NCI-H1048 (cell line): Measurements from ENCODE around the gene CHRNG.
"Not testable (repeated sequence)": the region's sequence is repeated elsewhere in the genome, so short reads cannot be mapped to it uniquely, and the experiment has no call there.

Experiments
- DNase-seq: peaks from one replicate; lab custom pipeline; 2025; lab: John Stamatoyannopoulos, UW

Gene CHRNG

DNA sequence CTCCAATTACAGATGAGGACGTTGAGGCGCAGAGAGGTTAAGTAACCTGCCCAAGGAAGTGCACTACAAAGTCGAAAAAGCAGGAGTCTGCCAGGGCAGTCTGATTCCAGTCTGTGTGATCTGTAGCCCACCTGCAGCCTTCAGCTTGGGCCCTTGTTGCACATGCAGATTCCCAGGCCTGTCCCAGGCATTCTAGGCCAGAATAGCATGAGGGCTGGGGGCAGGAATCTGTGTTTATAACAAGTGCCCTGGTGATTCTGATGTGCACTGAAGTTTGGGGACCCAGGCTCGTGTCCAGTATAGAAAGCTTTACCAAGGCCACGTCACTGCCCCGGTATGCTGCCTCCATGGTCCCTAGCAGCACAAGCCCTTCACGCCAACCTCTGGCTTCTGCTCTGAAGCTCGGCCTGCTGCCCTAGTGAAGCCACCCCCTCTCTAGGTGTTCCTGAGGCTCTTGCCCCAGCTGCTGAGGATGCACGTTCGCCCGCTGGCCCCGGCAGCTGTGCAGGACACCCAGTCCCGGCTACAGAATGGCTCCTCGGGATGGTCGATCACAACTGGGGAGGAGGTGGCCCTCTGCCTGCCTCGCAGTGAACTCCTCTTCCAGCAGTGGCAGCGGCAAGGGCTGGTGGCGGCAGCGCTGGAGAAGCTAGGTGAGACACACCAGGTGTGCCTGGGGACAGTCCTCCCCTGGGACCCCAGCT is 4.6 kb downstream of the CHRNG start:
- no peak for DNase-seq

DNA sequence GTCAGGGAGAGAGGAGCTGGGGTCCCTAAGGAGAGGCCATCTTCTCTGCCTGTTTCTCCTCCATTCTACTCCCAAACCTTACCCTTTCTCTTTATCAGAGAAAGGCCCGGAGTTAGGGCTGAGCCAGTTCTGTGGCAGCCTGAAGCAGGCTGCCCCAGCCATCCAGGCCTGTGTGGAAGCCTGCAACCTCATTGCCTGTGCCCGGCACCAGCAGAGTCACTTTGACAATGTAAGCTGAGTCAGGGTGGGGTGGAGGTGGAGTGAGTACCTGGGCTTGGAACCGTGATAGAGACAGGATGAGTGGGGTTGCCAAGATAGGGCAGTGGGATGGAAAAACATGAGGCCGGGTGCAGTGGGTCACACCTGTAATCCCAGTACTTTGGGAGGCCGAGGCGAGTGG is 5.2 kb downstream of the CHRNG start:
- DNase-seq = no peak

DNA sequence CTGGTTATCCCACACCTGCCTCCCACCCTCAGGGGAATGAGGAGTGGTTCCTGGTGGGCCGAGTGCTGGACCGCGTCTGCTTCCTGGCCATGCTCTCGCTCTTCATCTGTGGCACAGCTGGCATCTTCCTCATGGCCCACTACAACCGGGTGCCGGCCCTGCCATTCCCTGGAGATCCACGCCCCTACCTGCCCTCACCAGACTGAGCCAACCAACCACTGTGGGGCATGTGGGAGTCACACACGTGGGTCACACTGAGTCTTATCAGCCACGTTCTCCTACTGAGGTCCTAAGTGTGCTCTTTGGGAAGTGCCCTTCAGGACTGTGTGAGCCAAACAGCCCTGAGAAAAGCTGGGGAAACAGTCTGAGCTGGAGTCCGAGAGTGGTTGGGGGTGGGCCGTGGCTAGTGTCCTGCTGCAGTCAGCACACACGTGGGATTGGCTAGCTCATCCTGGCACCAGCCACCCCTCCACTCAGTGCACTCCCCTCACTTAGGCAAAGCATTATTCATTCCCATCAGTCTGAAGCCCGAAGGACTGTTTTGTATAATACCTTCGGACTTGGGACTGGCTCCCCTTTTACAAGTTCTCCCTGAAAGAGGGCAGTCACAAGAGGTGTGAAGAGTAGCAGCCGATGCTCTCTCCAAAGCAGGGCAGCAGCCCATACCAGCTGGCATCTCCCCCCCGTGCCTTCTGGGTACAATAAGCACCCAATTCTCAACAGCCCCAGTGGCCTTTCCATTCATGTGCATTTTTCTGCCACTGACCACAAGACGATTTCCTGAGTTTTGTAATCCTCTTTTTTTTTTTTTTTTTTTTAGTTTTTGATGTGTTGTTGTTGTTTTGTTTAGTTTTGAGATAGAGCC is 6.3 kb downstream of the CHRNG start:
- no peak for DNase-seq

- DNase-seq = no peak
Measured at GRCh38 chr2:232547991-232548390, 8.5 kb downstream of the CHRNG start.

- DNase-seq = no peak
Measured at GRCh38 chr2:232549655-232550353, 10.3 kb downstream of the CHRNG start.

GRCh38 chr2:232550354-232551249 is 11.1 kb downstream of the CHRNG start, which contains the start of the genes EIF4E2 and TIGD1:
TSS of gene EIF4E2 (plus strand) at chr2:232550689. CDS start at chr2:232550725, 36 bp downstream.
TSS of gene TIGD1 (minus strand) at chr2:232550557. CDS start at chr2:232549882, 675 bp downstream.
- DNase-seq = peak; percentile 82

DNA sequence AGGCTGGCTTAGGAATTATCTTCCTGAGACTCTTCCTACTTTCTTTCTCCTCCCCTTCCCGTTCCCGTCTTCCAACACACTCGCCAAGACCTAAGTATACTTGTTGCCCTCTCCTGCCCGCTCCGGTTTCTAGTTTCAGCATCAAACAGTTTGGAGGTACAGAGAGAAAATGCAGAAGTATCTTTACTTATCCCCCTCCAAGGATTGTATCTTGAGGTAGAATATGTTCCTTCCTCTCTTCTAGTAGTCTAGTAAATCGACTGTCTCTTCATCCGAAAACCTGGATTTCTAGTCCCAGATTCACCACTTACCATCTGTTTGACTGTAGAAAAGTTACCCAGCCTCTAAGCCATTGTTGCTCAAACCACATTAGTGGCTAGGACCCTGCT is 11.8 kb downstream of the CHRNG start:
- DNase-seq = no peak

GRCh38 chr2:232551776-232552175 is 12.3 kb downstream of the CHRNG start:
- no peak for DNase-seq

DNA sequence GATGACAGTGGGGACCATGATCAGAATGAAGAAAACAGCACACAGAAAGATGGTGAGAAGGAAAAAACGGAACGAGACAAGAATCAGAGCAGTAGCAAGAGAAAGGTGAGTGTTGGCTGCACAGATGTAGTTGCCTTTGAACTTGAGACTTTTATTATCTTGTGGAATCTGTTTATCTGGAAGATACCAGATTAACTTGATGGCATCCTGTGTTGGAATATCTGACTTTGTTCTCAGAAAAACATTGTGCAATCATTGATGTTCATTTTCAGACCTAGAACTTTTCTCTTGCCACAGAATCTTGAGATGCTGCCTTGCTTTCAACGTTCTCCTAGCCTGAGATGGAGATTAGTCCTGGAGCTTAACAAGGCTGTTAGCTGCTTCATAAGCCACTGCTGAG is 16.9 kb downstream of the CHRNG start:
- no peak for DNase-seq

- DNase-seq = no peak
Measured at GRCh38 chr2:232562515-232563151, 23.1 kb downstream of the CHRNG start.

- no peak for DNase-seq
Measured at GRCh38 chr2:232563580-232563979, 24.1 kb downstream of the CHRNG start.

DNA sequence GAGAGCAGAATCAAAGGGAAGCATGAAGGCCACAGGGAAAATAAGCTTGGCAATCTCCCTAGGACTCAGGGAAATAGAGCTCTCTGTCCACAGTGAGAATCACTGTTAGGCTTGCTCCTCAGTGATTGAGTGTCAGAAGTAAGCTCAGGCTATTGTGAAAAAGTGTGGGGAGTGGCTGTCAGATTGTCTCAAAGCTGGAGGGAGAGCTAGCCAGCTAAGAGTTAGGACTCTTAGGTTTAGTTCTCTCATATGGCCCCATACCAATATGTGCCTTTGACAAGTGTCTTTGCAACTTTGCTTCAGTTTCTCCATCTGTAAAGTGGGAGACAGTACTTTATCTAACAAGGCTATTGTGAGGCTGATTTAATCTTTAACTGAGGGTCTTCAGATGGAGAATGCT is 28.2 kb downstream of the CHRNG start:
- DNase-seq = no peak

DNA sequence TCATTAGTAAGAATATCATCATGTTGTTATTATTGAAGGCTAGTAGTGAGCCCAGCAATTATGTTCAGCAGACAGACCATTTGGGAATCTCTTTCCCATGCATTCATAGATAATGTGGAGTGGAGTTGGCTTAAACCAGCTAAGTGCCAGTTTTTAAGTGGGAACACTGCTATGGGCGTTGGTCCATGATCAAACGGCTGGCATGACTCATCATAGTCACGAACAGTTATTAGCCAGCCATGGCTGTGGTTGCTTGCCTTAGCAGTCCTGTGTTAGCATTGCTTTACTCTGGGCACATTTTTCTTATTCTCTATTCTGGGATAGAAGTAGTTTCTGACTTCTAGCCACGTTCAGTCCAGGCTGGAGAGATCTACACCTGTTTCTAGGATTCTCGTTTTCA is 28.7 kb downstream of the CHRNG start:
- DNase-seq = no peak

- no peak for DNase-seq
Measured at GRCh38 chr2:232569541-232569940, 30.0 kb downstream of the CHRNG start.

GRCh38 chr2:232570481-232570880 is 31.0 kb downstream of the CHRNG start:
- DNase-seq = not testable (repeated sequence)

GRCh38 chr2:232571026-232571474 is 31.6 kb downstream of the CHRNG start:
- DNase-seq = no peak

GRCh38 chr2:232573042-232573441 is 33.5 kb downstream of the CHRNG start:
- DNase-seq = no peak

GRCh38 chr2:232573771-232574435 is 34.4 kb downstream of the CHRNG start:
- DNase-seq = no peak

DNA sequence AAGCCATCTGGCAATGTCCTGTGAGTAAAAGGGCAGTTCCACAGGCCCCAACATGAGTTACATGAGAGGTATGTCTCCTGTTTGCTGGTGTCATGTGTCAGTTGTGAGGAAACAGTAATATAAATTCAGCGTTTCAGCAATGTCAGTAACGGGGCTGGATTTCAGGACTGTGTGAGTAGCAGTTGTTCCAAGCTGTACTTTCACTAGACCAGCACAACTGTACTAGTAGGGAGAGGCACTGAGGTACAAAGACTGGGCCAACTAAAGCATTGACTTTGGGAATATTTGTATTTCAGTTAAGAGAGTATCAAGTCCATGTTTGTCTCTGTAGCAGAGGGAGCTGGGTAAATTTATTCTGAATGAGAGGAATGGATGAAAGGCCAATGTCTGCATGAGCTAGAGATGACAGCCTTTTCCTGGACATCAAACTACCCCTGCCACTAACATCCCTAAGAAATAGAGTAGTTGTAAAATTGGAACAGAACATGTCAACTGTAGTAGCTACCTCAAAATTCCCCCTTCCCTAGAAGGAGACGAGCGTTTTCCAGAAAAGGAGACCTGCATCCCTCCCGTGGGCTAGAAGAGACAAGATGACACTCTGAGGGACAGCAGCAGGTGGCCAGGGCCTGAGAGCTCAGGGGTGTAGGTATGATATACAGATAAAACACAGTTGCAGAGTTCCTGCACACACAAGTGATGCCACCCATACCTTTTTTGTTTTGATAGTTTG is 35.3 kb downstream of the CHRNG start:
- no peak for DNase-seq

DNA sequence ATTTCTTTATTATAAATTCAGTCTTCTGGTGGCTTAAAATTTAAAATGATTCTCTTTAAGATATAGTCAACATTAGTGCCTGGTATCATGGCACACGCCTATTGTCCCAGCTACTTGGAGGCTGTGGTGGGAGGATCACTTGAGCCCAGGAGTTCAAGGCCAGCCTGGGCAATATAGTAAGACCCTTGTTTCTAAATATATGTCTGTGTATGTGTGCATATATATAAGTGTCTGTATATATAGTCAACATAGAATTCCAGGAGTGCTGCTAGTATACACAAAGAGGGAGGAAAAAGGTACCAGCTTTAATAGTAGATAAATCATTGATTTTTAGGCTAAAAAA is 35.9 kb downstream of the CHRNG start:
- no peak for DNase-seq
